Activated CD8-positive, alpha-beta memory T cell treated with anti-CD3 and anti-CD28 coated beads for 4 hours (primary cell): ENCODE measurements around the gene KCNQ2.
"Not testable (repeated sequence)": the region's sequence is repeated elsewhere in the genome, so short reads cannot be mapped to it uniquely, and the experiment has no call there.

Experiments
- DNase-seq, 2 donors: peaks; one replicate each; pipeline ENCODE4 v3.0.0-alpha.2; 2020; ENCODE audit warnings: low read depth in 2 of 2

Gene KCNQ2

DNA sequence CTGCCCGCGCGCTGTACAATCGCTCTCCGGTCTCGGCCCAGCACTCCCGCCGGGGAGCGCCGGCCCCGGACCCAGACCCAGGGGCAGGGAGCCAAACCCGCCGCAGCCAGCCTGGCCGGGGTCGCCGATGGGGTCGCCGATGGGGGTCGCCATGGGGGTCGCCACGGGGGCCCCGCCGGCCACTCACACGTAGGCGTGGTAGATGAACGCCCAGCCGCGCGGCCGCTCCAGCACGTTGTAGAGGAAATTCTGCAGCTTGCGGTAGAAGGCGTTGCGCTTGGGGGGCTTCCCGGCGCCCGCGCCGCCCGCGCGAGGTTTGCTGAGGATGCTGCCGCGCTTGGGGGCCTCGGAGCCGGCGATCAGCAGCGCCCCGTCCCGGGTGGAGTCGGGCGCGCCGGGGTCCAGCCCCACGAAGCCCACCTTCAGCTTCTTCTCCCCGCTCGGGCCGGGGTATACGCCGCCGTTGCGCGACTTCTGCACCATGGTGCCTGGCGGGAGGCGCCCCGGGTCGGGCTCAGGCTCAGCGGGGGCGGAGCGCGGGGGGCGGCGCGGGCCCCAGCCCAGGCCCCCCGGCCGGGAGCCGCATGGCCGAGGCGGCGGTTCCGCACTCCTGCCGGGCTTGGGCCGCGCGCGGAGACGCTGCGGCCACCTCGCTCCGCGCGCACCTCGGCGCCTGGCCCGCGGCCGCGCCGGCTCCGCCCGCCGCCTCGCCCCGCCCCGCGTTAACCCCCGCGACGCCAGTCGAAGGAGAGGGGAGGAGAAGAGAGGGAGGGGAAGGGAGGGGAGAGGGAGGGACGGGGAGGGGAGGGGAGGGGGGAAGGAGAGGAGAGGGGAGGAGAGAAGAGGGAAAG lies at the start of gene KCNQ2:
Gene KCNQ2 (minus strand): TSS at position 675 of the 851 bp plus-strand sequence. CDS start 192 bp downstream, at position 483.
- DNase-seq = no peak

- no peak for DNase-seq
These were observed 49.1 kb upstream of the KCNQ2 start for GRCh38 chr20:63521602-63522001.

DNA sequence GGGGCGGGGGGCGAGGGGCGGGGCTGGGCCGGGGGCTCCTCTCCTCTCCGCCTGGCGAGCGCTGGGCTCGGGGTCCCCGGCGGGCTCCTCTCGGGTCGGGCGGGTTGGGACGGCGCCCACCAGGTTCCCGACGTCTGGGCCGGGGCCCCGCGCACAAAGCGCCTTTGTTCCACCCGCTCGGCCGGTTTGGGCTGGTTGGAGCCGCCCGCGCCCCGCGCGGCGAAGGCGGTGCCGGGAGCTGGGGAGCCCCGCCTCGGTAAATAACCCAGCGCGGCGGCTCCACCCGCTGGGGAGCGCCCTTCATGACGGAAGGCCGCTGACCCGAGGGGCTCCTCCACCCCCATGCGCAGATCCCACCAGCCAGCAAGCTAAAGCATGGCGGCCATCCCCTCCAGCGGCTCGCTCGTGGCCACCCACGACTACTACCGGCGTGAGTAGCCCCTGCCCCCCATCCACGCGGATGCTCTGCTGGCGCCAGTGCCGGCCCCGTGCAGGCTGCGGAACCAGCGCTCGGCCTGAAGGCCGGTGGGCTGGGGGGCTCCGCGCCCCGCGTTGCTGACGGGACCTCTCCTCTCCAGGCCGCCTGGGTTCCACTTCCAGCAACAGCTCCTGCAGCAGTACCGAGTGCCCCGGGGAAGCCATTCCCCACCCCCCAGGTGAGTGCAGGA lies 48.6 kb upstream of the KCNQ2 start:
- DNase-seq = peak; percentile 33 to 44

DNA sequence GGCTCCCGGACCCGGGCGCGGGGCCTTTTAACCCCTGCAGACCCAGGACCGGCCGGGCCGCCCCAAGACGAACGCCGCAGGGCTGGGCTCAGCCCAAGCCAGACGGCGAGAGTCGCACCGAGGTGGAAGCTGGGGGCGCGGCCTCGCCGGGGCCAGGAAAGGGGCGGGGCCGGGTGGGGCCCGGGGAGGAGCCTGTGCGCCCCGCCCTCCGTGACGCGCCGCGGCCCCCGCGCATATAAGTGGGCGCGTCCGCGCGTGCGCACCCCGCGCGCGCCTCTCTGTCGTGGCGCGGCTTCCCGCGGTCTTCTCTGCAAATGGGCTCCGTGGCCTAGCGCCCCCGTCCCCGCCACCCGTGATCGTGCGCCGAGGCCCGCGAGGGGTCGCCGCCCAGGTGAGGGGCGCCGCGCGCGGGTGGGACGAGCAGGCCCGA lies 48.1 kb upstream of the KCNQ2 start, which contains the start of gene PPDPF:
Gene PPDPF (plus strand): TSS at position 262 of the 430 bp plus-strand sequence. CDS start 544 bp downstream, outside the sequence.
- peak; percentile 64 to 65 for DNase-seq

- DNase-seq = peak; percentile 39 to 45
These were observed 47.4 kb upstream of the KCNQ2 start for GRCh38 chr20:63519668-63520503.

- no peak for DNase-seq
These were observed 46.7 kb upstream of the KCNQ2 start for GRCh38 chr20:63518946-63519667.

GRCh38 chr20:63518351-63518861 lies 46.0 kb upstream of the KCNQ2 start:
- DNase-seq = no peak

DNA sequence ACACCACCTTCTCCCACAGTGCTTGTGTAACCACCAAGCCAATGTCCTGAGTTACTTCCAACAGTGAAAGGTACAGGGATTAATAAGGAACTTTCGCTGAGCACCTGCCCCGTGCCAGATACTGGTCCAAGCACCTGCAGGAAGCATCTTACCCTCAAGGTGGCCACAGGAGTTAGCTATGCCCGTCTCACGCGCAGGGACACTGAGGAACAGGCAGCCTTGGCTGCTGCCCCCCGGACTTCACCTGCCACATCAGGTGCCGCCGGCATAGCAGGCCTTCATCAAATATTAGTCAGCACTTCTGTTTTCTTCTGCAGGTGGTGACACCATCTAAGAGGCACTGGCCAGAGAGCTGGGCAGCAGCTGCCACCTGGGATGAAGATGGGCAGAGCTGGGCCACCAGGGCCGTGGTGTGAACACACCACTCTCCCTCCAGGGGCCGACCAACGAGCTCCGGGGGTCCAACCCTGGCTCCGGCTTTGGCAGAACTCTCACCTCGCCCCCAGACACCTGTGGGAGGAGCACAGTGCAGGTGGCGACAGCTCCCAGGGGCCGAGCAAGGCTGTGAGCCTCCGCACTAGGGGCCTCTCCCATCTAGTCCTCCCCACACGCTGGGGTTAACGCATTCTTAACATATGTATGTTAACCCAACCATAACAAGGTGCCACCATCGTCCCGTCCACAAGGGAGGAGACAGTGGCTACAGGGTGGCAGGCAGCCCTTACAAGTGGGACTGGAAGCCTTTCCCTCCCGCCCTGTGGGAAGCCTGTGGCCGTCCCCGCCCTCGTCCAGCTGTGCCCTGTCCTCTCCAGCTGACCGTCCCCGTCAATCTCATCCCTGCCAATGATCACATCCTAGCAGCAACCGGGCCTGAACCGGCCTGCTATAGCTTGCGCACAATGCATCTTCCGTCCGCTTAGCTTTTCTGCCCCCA lies 45.2 kb upstream of the KCNQ2 start:
- no peak for DNase-seq

- not testable (repeated sequence) for DNase-seq
These were observed 42.1 kb upstream of the KCNQ2 start for GRCh38 chr20:63514520-63514919.

GRCh38 chr20:63513207-63513606 lies 40.8 kb upstream of the KCNQ2 start:
- DNase-seq = no peak

- DNase-seq = no peak
These were observed 36.7 kb upstream of the KCNQ2 start for GRCh38 chr20:63509088-63509564.

DNA sequence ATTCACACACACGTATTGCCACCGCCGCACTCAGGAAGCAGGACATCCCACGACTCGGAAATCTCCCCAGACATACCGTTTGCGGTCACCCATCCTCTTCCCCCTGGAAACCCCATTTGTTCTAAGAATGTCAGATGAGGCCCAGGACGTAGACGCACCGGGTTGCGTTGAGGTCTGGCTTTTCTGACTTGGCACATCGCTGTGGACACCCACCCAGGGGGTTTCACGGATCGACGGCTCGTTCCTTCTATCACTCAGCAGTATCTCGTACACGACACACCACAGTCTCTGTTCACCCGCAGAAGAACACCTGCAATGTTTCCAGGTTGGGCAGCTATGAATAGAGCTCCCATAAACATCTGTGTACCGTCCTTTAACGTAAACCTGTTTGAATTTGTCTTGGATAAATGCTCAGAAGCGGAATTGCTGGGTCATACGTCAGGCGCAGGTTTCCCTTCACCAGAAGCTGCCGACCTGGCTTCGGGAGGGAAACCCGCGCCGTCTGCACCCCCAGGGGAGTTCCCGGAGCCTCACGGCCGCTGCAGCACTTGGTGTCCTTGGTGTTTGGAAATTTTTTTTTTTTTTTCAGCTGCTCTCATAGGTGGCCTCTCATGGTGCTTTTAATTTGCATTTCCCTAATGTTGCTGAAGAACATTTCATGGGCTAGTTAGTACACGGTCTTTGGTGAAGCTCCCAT lies 35.8 kb upstream of the KCNQ2 start:
- DNase-seq = no peak

- DNase-seq = no peak
These were observed 34.8 kb upstream of the KCNQ2 start for GRCh38 chr20:63507083-63507743.

DNA sequence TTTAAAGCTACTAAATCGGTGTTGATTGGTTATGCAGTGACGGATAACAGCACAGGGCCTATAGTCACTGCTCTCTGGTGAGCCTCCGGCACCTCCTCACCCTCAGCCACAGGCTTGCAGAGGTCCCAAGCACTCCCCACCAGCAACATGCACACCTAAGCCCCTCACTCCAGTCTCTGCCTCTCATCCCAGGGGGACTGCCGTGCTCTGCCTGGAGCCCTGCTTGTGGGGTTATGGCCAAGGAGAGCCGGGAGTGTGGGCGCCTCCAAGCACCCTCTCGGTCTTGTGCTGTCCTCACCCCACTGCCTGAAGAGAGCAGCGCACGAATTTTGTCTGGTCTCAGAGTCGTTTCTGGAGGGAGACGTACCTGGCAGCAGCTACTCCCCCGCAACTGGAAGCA lies 33.3 kb upstream of the KCNQ2 start:
- DNase-seq = no peak

GRCh38 chr20:63505281-63505680 lies 32.8 kb upstream of the KCNQ2 start:
- no peak for DNase-seq

GRCh38 chr20:63504642-63505041 lies 32.2 kb upstream of the KCNQ2 start:
- DNase-seq = no peak

GRCh38 chr20:63503524-63503923 lies 31.1 kb upstream of the KCNQ2 start:
- DNase-seq = no peak

GRCh38 chr20:63502671-63503172 lies 30.3 kb upstream of the KCNQ2 start:
- DNase-seq = no peak
